OCI-M2 (cell line): ENCODE results near the gene AMOTL1.

Experiments
- DNase-seq: peaks from one replicate; lab custom pipeline; 2025; ENCODE audit not compliant: unreplicated experiment; lab: John Stamatoyannopoulos, UW

AMOTL1 gene

DNA sequence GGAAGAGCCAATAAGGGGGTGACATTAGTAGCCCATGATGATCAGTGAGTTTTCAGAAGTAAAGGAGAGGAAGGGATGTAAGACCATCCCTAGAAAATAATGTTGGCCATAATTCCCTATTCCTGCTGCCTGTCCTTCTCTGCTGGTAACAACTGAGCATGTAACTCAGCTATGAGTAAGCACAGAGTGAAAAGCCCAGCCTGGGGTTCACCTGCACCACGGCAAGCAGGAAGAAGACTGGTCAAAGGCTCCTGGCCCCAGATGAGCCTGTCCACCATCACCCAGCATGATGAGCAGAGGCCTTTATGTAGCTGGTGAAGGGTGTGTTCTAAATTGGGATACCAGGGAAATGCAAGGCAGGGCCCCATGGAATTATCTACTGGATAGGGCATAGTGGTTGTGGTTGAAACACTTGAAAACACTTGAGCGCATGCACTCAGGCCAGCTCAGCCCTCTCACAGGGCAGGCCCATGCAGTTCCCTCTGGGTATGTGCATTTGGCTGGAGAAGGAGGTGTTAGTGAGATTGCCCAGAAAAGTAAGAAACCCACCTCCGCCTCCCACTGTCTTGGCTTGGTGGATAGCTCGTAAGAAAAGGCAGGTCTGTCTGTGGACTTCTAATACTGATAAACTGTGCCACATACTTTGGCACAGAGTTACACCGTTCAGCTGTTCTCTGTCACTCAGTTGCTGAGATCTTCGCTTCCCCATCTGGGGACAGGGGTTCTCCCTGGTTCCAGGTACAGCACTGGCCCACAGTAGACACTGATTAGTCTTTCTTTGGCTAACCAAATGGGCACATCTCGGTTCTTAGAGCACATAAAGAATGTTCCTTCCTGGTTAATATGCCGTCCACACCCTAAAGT lies 86.8 kb downstream of the AMOTL1 start:
- DNase-seq, result no peak

DNA sequence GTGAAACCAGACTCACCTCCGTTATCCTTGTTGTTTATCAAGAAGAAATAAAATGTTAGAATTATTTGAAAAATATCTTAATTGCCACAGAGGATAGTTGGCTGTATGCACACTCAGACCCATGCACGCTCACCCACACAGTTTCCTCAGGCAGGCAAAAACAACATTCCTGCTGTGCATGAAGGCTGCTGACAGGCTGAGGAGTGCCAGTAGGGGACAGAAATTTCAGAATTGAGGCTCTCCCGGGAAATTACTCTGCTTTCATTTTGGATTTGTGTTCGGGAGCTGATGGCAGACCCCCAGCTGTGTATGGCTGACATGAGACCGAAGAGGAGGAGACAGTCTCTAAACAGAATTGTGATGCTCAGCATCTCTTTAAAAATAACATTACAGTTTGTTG lies 87.5 kb downstream of the AMOTL1 start:
- DNase-seq, result no peak

DNA sequence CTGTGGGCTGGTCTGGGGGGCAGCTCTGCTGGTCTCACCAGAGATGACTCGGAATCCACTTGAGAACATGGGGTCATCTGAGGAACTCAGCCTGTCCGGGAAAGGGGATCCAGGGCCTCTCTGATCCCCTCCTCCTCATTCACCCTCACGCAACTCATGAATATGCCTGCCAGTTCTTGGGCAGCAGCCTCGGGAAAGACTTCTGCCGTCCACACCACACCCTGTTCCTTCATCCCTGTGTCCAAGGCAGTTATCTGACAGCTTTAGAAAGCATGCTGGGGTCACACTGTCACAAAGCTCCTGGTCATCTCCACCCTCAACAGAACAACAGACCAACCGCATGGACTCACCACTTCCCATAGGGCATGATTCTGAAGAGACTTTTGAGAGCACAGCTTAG lies 88.3 kb downstream of the AMOTL1 start:
- DNase-seq, result no peak

DNA sequence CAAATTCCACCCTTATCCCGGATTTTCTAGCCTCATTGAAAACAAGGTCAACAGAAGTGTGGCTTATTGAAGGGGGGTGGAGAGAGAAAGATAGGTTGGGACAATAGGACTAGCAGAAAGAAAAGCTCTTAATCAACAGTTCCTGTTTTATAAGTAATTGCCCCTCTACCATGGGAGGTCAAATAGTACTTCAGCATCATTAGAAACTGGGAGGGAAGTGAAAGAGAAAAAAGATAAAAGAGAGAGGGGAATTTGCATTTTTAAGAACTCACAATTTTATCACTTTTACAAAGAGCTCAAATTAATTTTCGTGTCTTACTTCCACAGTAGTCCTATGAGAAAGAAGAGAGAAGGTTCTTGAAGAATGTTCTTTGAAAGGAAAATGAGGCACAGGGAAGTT lies 89.2 kb downstream of the AMOTL1 start:
- DNase-seq, result no peak

DNA sequence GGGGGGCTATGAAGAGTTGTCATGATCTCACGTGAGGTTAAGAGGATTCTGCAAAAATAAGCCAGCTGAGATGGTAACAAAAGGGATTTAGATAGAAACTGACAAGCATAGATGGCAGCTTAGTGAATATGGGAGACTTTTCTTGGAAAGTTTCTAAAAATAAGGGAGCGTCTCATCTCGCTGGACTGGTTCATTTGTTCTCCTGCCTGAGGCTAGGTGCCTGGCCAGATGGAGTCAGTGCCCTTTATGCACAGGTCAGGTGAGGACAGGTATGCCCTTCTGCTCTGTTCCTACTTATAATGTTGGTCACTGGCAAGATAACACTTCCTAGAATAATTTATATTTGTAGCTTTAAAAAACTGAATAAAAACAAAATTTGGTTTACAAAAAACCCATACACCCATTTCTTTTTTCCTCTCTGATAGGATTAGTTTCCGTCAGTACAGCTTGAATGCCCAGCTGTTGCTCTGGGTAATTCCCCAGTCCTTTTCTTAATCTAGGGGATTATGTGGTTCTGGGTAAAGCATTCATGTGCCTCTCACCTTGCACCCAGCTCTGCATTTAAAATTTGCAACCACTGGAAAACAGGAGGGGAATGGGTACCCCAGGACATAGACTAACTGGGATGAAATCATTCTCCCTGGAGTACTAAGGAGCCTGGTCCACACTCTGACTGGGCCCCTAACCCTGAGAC lies 90.0 kb downstream of the AMOTL1 start:
- DNase-seq, result no peak

DNA sequence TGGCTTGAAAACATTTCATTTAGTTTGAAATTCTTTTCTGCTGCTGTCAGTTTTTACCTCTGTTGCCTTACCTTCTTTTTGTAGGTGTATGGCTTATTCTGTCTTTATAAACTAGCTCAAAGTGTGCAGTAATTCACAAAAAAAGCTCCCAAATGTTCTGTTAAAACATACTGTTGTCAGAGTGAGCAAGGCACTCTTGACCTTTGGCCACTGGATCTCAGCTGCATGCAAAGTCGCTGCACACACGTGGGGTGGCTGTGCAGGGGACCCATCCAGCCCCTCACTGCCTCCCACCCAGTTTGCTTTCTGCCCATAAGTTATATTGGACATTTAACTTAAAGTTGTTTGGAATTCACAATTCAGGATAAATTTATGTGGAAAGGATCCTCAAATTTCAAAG lies 92.2 kb downstream of the AMOTL1 start:
- DNase-seq, result no peak

DNA sequence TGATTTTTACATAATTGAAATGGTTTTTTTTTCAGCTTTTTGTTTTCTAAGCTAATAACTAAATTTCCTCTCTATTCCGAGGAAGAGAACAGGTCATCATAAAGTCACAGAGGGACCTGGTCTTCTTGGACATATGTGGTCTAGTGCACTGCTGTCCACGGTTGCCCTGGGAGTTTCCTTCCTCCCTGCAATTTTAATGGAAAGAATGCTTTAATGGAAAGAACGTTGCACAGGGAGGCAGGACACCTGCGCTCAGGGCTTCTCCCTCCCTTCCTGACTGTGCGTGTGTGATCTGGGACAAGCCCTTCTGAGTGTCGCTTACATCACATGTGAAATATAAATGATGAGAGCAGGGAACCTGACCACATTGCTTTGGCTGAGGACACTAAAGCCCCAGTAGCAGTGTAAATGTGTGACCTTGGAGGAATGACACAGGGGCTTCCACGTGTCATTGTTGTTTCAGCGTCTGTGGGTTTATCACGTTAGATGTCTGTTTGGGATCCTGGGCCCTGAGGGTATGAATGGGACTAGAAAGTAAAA lies 93.2 kb downstream of the AMOTL1 start:
- DNase-seq, result no peak

DNA sequence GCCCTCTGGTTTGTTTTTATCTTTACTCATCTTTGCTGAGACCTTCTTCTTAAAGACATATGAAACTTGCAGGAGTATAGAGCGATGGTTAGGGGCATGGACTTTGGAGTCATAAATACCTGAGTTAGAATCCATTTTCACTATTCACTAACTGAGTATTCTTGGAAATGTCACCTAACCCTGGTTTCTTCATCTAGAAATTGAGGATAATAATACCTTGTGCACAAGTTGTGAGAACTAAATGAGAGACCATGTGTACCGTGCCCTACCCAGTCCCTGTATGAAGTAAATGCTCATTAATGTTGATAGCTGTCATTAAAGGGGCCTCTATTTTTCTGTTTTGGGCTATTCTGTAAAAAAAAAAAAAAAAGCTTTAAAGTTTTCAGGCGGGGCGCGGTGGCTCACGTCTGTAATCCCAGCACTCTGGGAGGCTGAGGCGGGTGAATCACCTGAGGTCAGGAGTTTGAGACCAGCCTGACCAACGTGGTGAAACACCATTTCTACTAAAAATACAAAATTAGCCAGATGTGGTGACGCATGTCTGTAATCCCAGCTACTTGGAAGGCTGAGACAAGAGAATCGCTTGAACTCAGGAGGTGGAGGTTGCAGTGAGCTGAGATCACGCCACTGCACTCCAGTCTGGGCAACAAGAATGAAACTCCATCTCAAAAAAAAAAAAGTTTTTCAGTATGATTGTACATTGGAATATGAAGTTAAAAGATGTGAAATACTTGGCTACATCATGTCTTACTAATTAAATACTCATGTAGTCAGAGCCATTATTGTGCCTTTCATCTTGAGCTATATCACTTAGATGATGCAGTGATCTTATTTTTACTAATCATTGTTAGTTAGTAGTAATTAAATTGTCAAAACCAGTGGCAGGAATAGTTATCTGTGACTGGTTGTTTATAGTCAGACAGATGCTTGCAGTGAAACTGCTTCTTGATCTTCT lies 95.0 kb downstream of the AMOTL1 start:
- DNase-seq, result no peak

DNA sequence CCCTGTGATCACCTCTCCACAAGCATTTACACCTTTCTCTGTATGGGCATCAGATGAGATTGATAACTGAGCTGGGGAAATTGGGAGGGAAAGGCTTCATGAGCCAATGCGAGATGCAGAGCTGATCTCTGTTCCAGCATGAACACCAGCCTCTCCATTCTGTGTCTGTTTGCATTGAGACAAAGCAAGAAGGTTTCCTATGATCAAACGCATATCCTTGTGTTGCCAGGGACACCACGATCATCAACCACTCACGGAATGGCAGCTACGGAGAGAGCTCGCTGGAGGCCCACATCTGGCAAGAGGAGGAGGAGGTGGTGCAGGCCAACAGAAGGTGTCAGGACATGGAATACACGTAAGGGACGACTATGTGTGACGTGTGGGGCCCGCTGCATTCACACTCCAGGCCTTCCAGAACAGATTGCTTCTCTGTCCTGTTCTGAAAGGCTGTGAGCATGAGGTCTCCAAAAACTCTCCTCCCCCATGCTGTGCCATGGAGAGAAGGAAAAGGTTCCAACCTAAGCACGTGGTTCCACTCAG lies 96.4 kb downstream of the AMOTL1 start:
- no peak for DNase-seq

DNA sequence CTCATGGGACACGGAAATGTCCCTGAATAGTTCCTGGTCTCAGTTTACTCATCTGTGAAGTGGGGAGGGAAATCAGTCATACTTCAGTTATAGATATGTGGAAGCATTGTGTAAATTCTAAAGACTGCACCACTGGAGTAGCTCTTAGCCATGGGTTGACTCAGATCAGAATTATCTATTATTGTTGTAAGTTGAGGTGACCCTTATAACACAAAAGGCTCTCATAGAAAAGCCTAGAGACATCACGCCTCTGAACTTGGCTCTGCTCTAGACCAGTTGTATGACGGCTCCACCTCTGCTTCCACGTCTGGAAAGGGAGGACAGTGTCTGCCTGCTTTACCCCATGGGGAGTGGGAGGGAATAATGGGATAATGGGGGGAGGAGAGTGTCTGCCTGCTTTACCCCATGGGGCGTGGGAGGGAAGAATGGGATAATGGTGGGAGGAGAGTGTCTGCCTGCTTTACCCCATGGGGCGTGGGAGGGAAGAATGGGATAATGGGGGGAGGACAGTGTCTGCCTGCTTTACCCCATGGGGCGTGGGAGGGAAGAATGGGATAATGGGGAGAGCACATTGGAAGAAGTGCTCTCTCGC lies 98.2 kb downstream of the AMOTL1 start:
- DNase-seq, result no peak

DNA sequence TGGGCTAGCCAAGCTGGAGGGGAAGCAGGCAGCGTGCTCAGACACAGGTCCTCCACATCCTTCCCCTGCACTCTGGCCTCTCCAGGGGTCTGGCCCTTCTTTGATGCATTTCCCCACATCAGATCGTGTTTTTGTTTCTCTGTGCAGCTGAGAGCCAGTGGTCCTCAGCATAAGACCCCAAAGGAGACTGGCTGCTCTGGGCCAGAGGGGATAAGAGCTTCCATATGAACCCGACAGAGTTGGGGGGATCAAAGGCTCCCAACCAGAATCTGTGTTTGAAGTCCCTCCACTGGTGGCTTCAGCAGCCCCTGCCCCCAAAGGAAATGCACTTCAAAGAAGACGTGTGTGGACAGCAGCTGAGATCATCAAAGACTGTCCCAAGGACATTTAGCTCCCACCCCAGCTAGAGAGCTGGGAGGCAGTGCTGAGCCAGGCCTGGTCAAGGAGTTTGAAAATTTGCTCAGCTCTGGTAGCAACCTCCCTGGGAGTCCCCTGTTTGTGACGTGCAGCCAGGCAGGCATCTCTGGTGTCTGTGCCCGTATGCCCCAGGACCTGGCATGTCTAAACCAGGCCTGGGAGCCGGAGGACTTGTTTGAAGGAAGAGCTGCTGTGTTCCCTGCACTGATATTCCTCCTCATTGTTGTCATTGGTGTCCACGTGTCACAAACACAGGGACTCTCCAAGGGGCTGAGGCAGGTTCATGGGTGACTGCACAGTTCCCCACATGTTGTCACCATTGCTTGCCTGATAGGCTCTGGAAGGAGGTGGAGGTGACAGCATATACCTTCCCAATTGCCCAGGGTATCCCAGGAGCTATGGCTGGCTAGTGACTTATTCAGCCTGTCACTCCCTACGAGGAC lies 99.0 kb downstream of the AMOTL1 start:
- DNase-seq, result no peak

DNA sequence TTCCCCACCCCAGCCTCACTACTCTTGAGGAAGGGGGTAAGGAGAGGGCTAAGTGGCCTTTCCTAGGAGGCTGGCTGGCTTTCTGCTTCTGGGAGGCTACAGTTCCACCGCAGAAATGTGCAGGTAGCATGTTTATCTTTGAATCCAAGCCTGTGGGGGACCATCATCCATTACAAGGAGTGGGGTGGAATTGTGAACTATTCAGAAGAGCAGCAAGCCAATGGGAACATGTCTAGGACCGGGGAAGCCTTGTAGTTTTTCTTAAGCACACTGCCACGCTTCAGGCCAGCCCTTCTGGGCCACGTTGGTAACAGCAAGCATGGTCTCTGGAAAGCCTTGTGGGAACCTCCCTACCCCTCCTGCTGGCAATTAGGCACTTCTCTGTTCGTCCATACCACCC lies 100.3 kb downstream of the AMOTL1 start:
- no peak for DNase-seq

DNA sequence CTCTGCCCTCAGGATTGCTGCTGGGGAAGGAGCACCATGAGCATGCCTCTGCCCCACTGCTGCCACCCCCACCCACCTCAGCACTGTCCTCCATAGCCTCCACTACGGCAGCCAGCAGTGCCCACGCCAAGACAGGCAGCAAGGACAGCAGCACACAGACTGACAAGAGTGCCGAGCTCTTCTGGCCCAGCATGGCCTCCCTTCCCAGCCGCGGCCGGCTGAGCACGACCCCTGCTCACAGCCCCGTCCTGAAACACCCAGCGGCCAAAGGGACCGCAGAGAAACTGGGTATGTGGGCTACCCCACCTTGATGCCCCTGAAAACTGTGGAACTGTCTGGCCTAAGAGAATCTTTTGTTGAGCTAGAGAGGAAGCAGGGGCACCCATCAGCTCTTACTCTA lies 101.0 kb downstream of the AMOTL1 start:
- no peak for DNase-seq

DNA sequence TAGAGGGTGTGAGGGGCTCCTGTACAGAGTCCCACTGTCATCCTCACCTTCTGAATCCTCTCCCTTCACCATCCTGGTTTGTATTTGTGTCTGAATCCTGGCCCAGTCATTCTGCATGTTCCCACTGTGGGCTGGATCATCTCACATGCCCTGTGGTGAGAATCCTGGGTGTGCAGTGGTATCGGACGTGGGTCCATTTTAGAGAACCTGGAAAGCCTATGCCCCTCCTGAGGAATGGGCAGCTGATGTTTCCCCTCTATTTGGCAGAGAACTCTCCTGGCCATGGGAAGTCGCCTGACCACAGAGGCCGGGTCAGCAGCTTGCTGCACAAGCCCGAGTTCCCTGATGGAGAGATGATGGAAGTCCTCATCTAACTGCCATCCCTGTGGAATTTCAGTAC lies 102.3 kb downstream of the AMOTL1 start:
- DNase-seq, result no peak

DNA sequence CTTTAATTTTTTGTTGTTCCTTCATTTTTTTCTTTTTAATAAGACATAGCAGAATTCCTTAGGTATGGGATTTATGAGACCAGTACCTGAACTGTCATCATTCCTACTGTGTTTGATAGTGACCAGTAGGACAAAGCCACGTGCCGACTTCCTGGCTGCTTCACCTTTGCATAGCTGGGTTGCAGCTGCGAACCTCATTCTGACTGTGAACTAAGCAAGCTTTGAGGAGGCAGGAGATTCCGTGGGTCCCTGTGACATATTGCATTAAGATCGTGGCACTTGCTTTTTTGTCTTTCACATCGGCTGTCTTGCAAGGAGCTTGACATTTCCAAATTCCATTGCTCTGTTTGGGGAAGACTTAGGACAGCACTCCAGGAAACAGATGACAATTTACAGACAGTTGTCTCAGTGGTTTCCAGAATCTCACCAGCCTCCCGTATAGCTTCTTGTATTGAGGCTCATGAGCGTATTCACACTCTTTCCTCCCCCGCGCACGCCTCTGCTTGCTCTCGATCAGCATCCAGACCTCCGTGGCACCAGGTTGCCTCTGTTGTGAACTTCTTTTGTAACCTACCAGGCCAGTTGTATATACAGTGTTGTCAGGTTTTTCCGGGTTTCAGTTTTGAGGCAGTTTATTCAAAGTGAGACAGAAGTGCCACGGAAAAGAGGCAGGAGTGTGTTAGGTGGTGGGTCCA lies 103.5 kb downstream of the AMOTL1 start:
- DNase-seq, result no peak

DNA sequence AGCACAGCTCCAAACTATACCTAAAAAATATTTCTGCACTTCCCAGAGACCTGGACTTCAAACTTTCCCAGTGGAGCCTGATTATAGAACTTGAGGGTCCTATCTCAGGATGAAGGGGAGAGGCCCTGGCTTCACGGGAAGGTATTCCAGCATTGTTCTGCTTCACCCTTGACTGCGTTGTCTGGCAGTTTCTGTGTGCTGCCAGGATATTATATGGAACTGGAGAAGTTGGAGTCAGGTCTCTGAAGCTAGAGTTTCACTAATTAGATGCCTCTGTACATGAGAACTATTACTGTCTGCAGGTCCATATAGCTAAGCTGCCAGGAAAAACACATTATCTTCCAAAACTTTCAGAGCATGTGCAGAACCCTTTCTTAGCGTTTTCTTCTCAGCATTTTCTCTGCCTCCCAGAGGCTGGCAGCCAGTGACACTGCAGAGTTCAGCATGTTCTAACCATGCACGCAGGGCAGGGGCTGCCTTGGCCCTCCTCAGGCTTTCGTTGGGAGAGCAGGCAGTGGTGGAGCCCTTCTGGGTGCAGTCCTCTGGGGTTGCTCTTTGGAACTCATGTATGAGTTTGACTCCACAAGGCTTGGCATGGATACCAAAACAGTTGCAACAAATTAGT lies 105.9 kb downstream of the AMOTL1 start:
- DNase-seq, result no peak

DNA sequence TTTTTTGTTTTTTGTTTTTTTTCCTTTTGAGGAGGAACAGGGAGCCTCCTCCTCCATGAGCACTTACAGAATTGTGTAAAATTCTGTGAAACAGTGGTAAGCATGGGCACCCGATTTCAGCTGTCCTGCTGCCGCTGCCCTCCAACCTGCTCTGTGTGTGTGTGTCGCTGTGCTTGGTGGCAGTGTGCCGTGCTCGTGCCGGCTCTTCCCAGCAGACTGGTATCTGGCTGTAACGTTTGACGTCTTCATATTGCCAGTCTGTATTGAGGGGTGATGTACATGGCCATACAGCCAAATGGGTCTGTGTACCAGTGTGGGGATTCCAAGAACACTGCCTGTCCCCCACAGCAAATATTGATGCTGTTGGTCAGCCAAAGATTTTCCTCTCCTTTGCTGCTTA lies 108.1 kb downstream of the AMOTL1 start:
- no peak for DNase-seq

DNA sequence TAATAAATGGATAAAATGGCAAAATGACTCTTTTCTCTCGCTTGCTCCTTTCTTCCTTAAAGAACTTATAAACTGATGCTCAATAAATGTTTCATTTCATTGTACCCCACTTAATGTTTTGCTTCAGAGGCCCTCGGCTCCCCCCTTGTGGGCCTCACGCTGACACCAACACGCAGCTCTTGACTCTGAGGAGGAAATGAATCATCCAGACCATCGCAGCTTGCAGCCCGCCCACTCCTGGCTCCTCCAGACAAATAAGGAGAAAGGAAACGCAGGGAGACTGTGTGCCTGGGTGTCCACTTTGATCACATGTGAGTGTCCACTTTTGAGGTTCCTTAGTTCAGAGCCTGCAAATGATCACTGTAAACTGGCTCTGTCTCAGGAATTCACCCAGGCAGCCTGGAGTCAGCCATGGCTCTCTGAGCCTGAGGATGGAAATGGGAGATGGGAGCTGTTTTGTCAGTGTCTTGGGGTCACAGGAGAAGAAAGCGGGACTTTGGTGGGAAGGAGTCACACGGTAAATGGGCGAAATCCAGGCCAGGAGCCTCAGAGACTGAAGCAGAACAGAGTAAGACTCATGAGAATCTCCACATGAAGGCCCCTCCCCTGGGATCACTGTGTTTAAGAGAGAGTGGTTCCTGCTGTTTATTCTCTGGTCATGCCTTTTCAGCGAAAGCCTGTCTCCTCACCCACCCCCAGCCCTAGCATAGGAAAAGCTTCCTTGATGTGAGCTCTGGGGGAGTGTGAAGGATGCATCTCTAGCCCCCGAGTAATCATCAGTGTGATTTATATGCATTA lies 108.7 kb downstream of the AMOTL1 start:
- DNase-seq, result no peak
